Panc1 (cell line): ENCODE data around the gene CEBPZ.

Experiments
- CTCF ChIP-seq: fragments of 450-650 bp; IDR thresholded peaks from 2 replicates; pipeline ENCODE4 v1.5.1; 2017; ENCODE audit warnings: mild to moderate bottlenecking
- POLR2AphosphoS5 ChIP-seq: IDR thresholded peaks from 2 replicates; pipeline ENCODE4 v1.6.1; 2012; ENCODE audit warnings: mild to moderate bottlenecking, low read depth, low read length, moderate library complexity
- REST ChIP-seq, 2 experiments: IDR thresholded peaks; 2 replicates each; pipeline ENCODE4 v1.6.1; 2011 to 2012; ENCODE audit warnings: low read depth in 2 of 2, control low read depth in 1 of 2, low read length in 1 of 2, mild to moderate bottlenecking in 1 of 2, moderate library complexity in 1 of 2; ENCODE audit not compliant: insufficient read depth in 1 of 2
- SIN3A ChIP-seq: IDR thresholded peaks from 2 replicates; pipeline ENCODE4 v1.6.1; 2012; ENCODE audit warnings: low read depth, mild to moderate bottlenecking, low read length, moderate library complexity, borderline replicate concordance; ENCODE audit not compliant: insufficient read depth

- TF ChIP-seq CTCF, result no peak
- no peak for TF ChIP-seq REST (IDR thresholded peaks at IDR 0.05; ENCODE audit: insufficient read depth in 1 of 2, low read depth in 2 of 2, low read length in 1 of 2)
- no peak for TF ChIP-seq POLR2AphosphoS5
- no peak for TF ChIP-seq SIN3A
Measured at GRCh38 chr2:37271376-37272067, 40.1 kb upstream of the CEBPZ start.
